ENCODE measurements around the gene SMIM13.

The SMIM13 gene

DNA sequence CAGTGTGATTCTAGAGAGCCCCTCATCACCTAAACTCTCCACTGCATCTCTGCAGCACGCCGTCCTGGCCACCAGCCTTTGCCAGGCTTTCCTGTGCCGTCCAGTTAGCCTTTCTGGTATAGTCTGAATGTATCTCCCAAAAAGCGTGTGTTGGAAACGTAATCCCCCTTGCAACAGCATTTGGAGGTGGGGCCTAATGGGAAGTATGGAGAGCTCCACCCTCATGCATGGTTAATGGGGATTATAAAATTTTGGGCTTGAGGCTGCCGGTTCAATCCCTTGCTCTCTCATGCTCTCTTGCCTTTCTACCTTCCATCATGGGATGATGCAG is 85.4 kb downstream of the SMIM13 start:
- no peak for DNase-seq (ENCODE audit: low read depth, low spot score)
- TF ChIP-seq, protein P1, sequence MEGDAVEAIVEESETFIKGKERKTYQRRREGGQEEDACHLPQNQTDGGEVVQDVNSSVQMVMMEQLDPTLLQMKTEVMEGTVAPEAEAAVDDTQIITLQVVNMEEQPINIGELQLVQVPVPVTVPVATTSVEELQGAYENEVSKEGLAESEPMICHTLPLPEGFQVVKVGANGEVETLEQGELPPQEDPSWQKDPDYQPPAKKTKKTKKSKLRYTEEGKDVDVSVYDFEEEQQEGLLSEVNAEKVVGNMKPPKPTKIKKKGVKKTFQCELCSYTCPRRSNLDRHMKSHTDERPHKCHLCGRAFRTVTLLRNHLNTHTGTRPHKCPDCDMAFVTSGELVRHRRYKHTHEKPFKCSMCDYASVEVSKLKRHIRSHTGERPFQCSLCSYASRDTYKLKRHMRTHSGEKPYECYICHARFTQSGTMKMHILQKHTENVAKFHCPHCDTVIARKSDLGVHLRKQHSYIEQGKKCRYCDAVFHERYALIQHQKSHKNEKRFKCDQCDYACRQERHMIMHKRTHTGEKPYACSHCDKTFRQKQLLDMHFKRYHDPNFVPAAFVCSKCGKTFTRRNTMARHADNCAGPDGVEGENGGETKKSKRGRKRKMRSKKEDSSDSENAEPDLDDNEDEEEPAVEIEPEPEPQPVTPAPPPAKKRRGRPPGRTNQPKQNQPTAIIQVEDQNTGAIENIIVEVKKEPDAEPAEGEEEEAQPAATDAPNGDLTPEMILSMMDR (IDR thresholded peaks at IDR 0.05; ENCODE audit: low read depth, low read length) = no peak
- in situ Hi-C loops (cut with HindIII; ENCODE audit: low sequenced_read_pairs) = no loop called here
- H3K4me3 ChIP-seq (ENCODE audit: low read depth, low read length) = no peak overlapping the region

DNA sequence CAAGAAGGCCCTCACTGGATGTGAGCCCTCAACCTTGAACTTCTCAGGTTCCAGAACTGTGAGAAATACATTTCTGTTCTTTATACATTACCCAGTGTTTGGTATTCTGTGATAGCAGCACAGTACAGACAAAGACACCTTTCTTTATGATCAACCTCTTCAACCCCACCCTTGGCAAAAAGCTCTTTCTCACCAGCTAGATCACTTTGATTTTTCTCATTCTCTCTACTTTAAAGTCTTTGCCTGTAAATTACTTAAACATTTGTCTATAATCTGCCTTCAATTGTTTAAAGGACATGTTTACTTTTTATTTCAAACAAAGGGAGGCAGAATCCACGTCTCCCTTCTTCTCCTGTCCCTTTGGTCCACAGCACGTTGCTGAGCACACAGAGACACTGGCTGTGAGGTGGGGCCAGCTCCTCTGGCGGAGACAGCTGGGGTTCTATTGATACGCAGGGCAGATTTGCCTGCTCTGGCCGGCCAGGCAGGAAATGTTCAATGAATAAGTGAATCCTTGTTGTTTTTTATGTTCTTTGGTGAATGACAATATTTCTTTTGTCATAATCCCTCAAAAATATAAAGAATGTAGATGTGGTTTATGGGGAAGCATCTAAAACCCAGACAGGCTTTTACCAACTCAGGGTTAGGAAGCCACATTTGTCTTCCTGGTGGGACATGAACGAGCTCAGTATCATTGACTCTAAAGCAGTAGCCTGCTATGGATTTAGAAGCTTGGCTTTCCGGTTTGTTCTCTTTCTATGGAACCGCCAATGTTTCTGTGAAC is 86.0 kb downstream of the SMIM13 start:
- TF ChIP-seq, protein P1 (IDR thresholded peaks at IDR 0.05; ENCODE audit: low read depth, low read length) = no peak
- peak; percentile 22 for DNase-seq (ENCODE audit: low read depth, low spot score)
- in situ Hi-C loops (cut with HindIII; ENCODE audit: low sequenced_read_pairs) = no loop called here
- no peak overlapping the region for H3K4me3 ChIP-seq (ENCODE audit: low read depth, low read length)

DNA sequence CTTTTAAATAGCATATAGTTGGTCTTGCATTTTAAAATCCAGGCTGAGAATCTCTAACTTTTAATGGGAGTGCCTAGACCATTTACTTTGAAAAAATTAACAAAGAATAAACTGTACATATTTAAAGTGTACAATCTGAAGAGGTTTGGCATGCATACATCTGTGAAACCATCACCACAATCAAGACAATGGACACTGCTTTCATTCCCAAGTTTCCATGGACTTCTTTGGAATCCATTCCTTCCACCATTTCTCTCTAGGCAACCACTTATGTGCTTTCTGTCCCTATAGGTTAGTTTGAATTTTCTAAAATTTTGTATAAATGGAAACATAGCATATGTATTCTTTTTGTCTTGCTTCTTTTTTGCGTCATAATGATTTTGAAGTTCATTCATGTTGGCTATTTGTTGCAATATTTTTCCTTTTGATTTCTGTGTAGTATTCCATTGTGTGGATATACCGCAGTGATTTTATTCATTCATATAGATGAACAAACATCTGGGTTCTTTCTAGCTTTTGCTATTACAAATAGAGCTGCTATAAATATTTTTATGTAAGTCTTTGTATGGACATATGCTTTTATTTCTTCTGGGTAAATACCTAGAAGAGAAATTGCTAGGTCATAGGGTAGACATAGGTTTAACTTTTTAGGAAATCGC is 88.0 kb downstream of the SMIM13 start:
- TF ChIP-seq, protein P1 (IDR thresholded peaks at IDR 0.05; ENCODE audit: low read depth, low read length) = no peak
- no peak overlapping the region for H3K4me3 ChIP-seq (ENCODE audit: low read depth, low read length)
- in situ Hi-C loops (cut with HindIII; ENCODE audit: low sequenced_read_pairs) = no loop called here
- DNase-seq (ENCODE audit: low read depth, low spot score) = no peak

DNA sequence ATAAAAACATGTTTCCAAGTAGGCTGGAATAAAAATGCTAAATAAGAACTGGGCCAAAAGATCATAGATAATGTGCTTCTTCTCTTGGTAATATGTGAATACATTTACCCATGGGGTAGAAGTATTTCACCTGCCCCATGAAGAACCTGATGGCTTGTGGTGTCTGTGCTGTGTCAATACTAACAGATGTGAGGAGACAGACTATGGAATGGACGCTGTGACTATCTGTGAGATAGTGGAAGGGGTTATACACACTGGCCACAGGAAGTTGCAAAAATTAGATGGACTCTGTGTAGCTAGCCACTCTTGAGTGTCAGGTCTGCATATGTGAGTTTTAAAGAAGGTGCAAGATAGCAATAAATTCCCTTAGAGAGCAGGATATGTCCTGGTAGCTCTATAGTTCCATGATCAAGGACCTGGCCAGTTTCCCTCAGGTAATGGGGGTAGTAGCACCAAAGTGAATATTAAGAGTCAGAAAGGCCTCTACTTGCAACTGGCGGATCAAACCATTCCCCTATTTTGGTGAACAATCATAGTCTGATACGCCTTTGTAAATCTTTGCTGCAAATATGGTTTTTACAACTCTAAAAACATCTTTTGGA is 90.2 kb downstream of the SMIM13 start:
- DNase-seq (ENCODE audit: low read depth, low spot score) = no peak
- in situ Hi-C loops (cut with HindIII; ENCODE audit: low sequenced_read_pairs) = no loop called here
- TF ChIP-seq, protein P1 (IDR thresholded peaks at IDR 0.05; ENCODE audit: low read depth, low read length) = no peak
- H3K4me3 ChIP-seq (ENCODE audit: low read depth, low read length) = no peak overlapping the region

DNA sequence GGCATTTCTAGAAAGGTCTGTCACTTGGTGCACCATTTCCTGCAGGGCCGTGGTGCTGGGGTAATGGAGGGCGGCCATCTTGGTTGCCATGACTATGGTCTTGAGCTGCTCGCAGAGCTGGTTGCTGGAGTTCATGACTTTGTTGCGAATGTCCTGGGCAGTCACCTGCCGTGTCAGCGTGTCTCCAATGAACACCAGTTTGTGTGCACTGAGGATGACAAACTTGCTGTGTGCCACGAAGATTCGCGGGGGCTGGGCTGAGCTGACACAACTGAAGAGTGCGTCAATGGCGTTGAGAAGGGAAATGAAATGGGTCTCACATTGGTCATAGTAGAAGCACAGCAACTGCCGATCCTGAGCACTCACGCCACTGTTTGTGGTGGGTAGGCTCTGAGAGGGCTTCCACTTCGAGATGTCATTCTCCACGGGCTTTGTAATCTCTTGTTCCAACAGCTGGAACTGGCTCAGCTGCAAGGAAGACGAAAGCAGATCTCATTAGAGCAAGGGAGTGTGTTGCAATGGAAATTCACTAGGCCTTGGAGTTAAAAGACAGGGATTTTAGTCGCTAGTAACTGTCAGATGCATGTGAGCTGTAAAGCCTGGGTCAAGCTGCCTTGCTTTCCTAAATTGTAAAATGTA is 91.7 kb downstream of the SMIM13 start:
- no peak overlapping the region for H3K4me3 ChIP-seq (ENCODE audit: low read depth, low read length)
- in situ Hi-C loops (cut with HindIII; ENCODE audit: low sequenced_read_pairs) = no loop called here
- TF ChIP-seq, protein P1 (IDR thresholded peaks at IDR 0.05; ENCODE audit: low read depth, low read length) = no peak
- DNase-seq (ENCODE audit: low read depth, low spot score) = no peak

DNA sequence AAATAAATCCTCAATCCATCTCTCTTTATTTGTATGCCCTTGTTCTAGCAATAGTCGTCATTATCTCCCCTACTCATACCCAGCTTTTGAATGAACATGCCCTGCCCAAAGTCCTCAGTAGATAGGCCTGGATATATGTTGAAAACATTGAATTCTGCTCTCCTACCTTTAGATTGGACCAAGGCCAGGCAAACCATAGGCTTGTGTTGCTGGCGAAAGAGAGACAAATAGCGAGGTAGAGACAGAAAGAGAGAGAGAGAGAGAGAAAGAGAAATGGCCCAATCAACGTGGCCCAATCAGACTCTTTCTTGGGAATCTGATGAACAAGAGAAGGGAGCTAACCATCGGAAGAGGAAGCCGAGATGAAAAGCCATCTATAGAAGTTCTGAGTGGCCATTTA is 93.7 kb downstream of the SMIM13 start:
- H3K4me3 ChIP-seq (ENCODE audit: low read depth, low read length) = no peak overlapping the region
- TF ChIP-seq, protein P1 (IDR thresholded peaks at IDR 0.05; ENCODE audit: low read depth, low read length) = no peak
- DNase-seq (ENCODE audit: low read depth, low spot score) = no peak
- in situ Hi-C loops (cut with HindIII; ENCODE audit: low sequenced_read_pairs) = no loop called here

Measured in astrocyte of the spinal cord (primary cell).